ENCODE data around the gene CSNK2B. TPM values are rescaled to one million over a fixed set of nuclear protein-coding genes. Genes with fewer than 3 reads are reported as not detected.

CSNK2B gene
- polyA plus RNA-seq, 2 of the 4 experiments (the other 2 are of a cell fraction), result 41.8 to 141 TPM

GRCh38 chr6:31686483-31686882, 20.6 kb downstream of the CSNK2B start:
- 91% methylated on average over 5 of the region's 5 CpGs for WGBS (ENCODE audit: missing lambda C conversion rate)

GRCh38 chr6:31687321-31687720, 21.4 kb downstream of the CSNK2B start:
- CTCF ChIA-PET, result interaction anchor here (1.1 to 2.5 kb wide), 5 partner anchors 15 to 152 kb away, joined by 3 to 9 read pairs (median 7); partner anchors contain the start of gene ABHD16A

More at GRCh38 chr6:31686483-31686882, 20.6 kb downstream of the CSNK2B start:
- Histone ChIP-seq H3K9me3 (no peaks in the 10 kb centered on the region), H3K4me3 (no peak overlapping the region), H3K4me2 (no peak overlapping the region), H3K27ac (no peak overlapping the region), H3K4me1 (no peaks in the 10 kb centered on the region; the same call in 2 of the 3 replicates)
- TF ChIP-seq NFE2L2 (conservative IDR thresholded peaks at IDR 0.05; ENCODE audit: low read length) (no peak), USF2 (IDR thresholded peaks at IDR 0.05) (no peak)
- FAIRE-seq, result no peak
- ATAC-seq, result no peak
- no peak for DNase-seq (ENCODE audit: low read depth in 1 of 2, low spot score in 1 of 2)
- ChIA-PET POLR2A (interaction anchor here (1.0 kb wide), 1 partner anchor 141 kb away, joined by 3 read pairs; the partner anchor contains the start of gene HSPA1B), CTCF (interaction anchor here (1.1 to 2.1 kb wide), 3 partner anchors 84 to 152 kb away, joined by 3 to 7 read pairs (median 6); no protein-coding TSS in a partner anchor)

GRCh38 chr6:31687860-31688693, 22.2 kb downstream of the CSNK2B start:
- H3K27ac ChIP-seq, result no peak overlapping the region
- H3K4me1 ChIP-seq, result no peaks in the 10 kb centered on the region; the same call in 2 of the 3 replicates
- no peak for TF ChIP-seq HDAC2 (IDR thresholded peaks at IDR 0.05)
- no peak for TF ChIP-seq POLR2AphosphoS2 (conservative IDR thresholded peaks at IDR 0.05; ENCODE audit: low read length)
- no peak for TF ChIP-seq CHD4 (IDR thresholded peaks at IDR 0.05; ENCODE audit: borderline replicate concordance)
- no peak for TF ChIP-seq HOXA7 (CRISPR knock-in tag; IDR thresholded peaks at IDR 0.05)
- DNase-seq (ENCODE audit: low read depth in 1 of 2, low spot score in 1 of 2) (no peak), FAIRE-seq (no peak), ATAC-seq (no peak)
- POLR2A ChIA-PET, result no interaction called here
- H3K4me3 ChIP-seq, result no peak overlapping the region
- H3K9me3 ChIP-seq, result no peaks in the 10 kb centered on the region
- no peak overlapping the region for H3K4me2 ChIP-seq
- CTCF ChIA-PET, result interaction anchor here (1.6 to 2.5 kb wide), 4 partner anchors 16 to 142 kb away, joined by 6 to 9 read pairs (median 8); partner anchors contain the start of gene ABHD16A
- WGBS (ENCODE audit: missing lambda C conversion rate), result 89% methylated on average over 12 of the region's 14 CpGs

More at GRCh38 chr6:31687321-31687720, 21.4 kb downstream of the CSNK2B start:
- Histone ChIP-seq H3K4me2 (no peak overlapping the region), H3K4me3 (no peak overlapping the region), H3K9me3 (no peaks in the 10 kb centered on the region), H3K4me1 (no peaks in the 10 kb centered on the region; the same call in 2 of the 3 replicates), H3K27ac (no peak overlapping the region)
- ATAC-seq, result no peak
- no peak for DNase-seq (ENCODE audit: low read depth in 1 of 2, low spot score in 1 of 2)
- 86% methylated on average over 8 of the region's 8 CpGs for WGBS (ENCODE audit: missing lambda C conversion rate)
- POLR2A ChIA-PET, result no interaction called here
- FAIRE-seq, result no peak
- TF ChIP-seq PHF8 (IDR thresholded peaks at IDR 0.05; ENCODE audit: borderline replicate concordance, low read depth) (no peak), EP300 (IDR thresholded peaks at IDR 0.05) (no peak), MYC (IDR thresholded peaks at IDR 0.05; ENCODE audit: borderline replicate concordance, low read length) (no peak), NR3C1 (IDR thresholded peaks at IDR 0.05) (no peak), RFX5 (IDR thresholded peaks at IDR 0.05) (no peak), SREBF2 (IDR thresholded peaks at IDR 0.05) (no peak), BCL3 (IDR thresholded peaks at IDR 0.05) (no peak), PBX3 (IDR thresholded peaks at IDR 0.05) (no peak), FOXS1 (CRISPR knock-in tag; IDR thresholded peaks at IDR 0.05) (no peak), RCOR1 (IDR thresholded peaks at IDR 0.05; ENCODE audit: low read depth, low read length) (no peak), GATA3 (IDR thresholded peaks at IDR 0.05; ENCODE audit: borderline replicate concordance) (no peak), ESRRA (IDR thresholded peaks at IDR 0.05; ENCODE audit: borderline replicate concordance, low read length) (no peak)
